ENCODE measurements around the gene FHIP1A.

- TF ChIP-seq CTCF (IDR thresholded peaks at IDR 0.05; ENCODE audit: insufficient read depth, low read length) (no peak), POLR2AphosphoS5 (IDR thresholded peaks at IDR 0.05; ENCODE audit: low read depth) (no peak), REST (IDR thresholded peaks at IDR 0.05; ENCODE audit: insufficient replicate concordance, low read depth) (no peak), SPI1 (IDR thresholded peaks at IDR 0.05; ENCODE audit: borderline replicate concordance, low read depth) (no peak), GABPA (IDR thresholded peaks at IDR 0.05; ENCODE audit: low read depth) (no peak)
These were observed 716 bp downstream of the FHIP1A start for GRCh38 chr4:151409470-151410313.

All from HL-60 (cell line).